DMS53 (cell line): ENCODE measurements around the gene CHST11.
"Not testable (repeated sequence)": the region's sequence is repeated elsewhere in the genome, so short reads cannot be mapped to it uniquely, and the experiment has no call there.

Experiments used
- DNase-seq: peaks from one replicate; lab custom pipeline; 2025; lab: John Stamatoyannopoulos, UW

Gene CHST11

DNA sequence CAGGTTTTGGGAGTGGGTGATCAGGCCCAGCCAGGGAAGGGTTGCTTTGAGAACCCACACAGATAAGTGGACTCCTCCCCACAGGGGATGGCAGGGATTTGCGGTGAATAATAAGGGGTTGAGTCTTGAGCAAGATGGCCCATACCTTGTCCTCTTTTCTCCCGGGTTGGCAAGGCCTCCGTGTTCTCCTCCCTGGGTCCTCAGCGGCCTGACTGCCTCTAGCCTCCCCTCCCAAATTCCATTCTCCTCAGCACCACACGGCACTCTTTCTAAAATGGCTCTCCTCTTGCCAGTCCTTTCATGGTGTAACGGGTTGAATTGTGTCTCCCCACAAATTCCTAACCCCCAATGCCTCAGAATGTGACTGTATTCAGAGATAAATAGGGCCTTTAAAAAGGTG lies 70.0 kb downstream of the CHST11 start:
- no peak for DNase-seq

DNA sequence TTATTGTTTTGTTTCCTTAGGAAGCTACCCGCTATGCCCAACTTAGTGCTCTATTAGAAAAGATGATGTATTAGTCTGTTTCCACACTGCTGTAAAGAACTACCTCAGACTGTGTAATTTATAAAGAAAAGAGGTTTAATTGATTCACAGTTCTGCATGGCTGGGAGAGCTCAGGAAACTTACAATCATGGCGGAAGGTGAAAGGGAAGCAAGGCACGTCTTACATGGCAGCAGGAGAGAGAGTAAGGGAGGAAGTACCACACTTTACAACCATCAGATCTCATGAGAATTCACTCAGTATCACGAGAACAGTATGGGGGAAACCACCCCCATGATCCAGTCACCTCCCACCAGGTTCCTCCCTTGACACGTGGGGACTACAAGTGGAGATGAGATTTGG lies 70.9 kb downstream of the CHST11 start:
- not testable (repeated sequence) for DNase-seq

DNA sequence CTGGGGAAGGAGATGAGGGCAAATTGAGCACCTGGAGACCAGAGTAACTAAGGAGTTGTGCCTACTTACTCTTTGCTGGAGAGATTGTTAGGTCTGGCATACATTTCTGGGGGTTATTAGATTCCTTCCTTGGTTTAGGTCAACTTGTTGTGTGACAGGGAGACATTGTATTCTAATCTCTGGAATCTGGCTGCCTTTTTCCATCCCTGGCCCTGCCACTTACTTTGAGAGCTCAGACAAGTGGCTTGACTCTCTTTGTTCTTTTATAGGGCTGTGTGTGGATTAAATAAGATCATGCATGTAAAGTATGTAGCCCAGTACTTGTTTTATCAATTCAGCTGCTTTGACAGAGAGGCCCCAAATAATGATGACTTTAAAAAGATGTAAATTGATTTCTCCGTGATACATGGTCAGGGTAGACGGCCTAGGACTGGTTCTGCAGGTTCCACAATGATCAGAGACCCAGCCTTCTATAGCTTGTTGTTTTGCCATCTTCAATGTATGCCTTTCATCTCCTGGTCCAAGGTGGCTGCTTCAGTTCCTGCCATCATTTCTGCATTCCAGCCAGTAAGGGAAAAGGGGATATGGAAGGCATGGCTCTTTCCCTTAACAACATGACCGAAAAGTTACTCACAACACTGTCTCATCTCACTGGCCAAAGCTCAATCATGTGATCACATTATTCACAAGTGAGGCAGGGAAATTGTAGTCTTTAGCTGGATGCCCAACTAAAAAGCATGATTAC lies 72.6 kb downstream of the CHST11 start:
- no peak for DNase-seq

DNA sequence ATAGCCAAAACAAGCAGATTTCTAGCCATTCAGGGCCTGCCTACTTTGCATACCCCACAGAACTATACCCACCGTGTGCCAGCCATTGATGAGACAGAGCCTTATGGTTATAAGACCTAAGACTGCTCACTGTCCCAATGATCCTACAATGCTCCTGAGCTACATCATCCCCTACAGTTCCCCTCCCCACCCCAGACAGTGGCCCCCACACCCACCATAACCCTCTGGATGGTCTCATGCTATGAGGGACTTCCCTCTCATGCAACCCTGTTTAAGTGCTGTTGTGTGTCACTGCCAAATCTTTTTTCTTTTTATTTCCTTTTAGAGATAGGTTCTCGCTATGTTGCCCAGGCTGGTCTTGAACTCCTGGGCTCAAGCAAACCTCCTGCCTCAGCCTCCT lies 75.9 kb downstream of the CHST11 start:
- DNase-seq: no peak

DNA sequence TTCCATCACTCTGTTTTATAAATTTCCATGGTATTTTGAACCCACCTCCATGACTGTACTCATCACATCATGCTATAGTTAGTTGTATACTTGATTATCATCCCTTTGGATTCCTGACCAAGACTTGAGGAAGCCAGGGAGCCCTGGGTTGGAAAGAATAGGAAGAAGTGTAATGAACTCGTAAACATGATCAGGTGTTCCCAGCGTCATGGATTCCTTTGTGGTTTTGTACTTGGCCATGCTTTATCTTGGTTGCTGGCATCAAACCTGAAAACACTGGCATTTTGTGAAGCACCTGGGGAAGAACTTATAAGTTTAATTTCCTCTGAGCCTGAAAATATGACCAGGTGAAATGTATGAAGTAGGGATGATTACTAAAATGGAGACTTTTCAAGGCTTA lies 76.4 kb downstream of the CHST11 start:
- no peak for DNase-seq

DNA sequence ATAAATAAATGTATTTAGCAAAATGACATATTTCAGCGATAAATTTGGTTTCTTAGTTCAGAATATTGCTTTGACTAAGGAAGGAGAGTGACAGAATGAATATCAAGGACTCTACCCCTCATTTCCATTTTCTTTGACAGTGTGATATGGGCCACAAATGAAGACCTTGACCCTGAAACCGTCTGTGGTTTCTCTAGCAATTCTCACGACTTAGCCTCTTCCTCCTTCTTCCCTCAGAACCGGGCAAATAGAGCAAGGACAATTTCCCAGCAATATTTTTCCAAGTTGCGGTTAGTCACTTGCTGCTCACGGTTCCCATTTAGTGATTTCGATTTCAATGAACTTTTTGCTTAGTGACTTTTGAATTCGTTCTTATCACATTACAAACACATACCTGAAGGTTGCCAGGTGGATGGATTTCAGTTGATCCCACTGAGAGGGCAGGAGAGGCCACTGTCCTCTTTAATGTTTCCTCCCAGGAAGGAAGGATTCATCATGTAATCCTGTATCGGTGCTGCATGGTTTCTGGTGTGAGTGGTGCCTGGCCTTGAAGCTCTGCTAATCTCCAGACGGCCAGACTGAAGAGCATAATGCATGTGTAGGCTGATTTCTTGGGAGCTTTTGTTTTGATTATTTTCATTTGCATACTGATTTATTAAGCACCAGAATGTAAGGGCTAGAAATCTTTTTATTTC lies 77.6 kb downstream of the CHST11 start:
- DNase-seq: no peak

DNA sequence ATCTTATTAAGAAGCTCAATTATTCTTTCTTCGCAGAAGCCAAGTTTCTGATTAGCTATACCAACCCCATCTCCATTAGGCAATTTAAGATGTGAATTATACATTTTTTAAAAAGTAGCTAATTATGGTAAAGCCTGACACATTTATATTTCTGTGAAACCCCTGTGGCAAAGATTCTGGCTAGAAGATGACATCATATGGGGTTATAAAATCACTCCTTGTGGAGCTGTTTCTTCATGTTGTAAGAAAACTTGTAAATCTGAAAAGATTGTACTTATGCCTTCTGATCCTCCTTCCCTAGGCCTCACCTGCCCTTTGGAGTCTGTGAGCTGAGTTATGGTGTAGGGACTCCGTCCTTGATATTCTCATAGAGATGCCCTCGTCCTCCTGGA lies 78.1 kb downstream of the CHST11 start:
- no peak for DNase-seq

DNA sequence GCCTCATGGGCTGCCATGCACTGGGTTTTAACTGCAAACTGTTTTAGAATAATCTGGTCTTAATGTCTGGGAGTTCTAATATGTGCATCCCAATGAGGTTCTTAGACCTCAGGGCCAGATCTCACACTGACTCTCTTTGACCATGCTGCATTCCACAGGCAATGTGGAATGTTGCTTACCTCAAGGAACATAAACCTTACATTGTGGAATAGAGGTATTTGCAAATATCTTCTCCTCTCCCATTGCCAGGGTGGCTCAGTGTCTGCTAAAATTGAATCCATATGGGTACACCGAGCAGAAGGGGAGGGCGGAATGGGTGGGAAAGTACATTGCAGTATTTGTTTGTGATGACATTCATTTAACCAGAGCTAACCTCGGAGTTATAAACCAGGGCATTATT lies 78.6 kb downstream of the CHST11 start:
- no peak for DNase-seq

DNA sequence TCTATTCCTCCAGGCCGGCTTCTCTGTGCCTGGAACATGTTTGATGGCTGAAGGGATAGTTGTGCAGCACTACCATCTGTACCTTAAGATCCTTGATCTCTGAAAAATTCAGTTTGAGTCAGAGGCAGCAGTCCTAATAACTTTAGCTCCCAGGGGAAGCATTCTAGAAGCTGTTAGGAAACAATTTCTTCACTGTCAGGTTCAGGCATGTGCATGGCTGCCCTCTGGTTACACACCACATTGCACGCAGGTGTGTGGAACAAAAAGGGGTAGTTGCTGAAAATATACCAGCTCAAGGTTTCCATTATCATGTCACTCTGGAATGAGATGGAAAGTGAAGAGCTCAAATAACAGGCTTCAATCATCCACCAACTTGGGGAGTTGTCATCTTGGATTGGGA lies 80.1 kb downstream of the CHST11 start:
- DNase-seq: no peak

DNA sequence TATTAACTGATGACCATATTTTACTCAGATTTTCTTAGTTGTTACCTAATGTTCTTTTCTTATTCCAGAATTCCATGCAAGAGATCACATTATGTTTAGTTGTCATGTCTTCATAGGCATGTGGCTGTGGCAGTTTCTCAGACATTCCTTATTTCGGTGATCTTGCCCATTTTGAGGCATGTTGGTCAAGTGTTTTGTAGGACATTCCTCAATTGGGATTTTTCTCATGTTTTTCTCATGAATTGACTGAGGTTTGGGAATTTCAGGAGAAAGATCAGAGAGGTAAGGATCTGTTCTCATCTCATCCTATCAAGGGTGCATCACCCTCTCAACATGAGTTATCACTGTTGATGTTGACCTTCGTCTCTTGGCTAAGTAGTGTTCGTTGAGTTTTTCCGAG lies 81.3 kb downstream of the CHST11 start:
- no peak for DNase-seq

DNA sequence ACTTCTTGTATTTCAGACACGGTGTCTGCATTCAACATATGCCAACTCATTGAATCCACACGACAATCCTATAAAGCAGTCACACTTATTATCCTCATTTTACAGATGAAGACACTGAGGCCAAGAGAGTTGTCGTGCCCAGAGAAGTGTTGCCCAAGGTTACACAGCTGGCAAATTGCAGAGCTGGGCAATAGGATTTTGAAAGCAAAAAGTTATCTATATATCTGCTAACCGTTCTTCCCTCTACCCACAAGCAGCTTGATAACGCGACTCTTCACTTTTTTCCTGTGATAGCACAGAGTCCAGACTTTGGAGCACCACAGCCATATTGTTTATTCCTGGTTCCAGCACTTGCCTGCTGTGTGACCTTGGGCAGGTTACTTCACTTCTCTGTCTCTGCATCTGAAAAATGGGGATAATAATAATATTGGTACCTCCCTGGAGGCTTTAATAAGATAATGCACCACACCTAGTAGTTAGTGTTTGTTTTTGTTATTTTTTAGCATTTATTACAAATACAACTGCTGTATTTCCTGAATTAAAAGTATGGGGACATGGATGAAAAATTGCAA lies 82.2 kb downstream of the CHST11 start:
- DNase-seq: no peak

DNA sequence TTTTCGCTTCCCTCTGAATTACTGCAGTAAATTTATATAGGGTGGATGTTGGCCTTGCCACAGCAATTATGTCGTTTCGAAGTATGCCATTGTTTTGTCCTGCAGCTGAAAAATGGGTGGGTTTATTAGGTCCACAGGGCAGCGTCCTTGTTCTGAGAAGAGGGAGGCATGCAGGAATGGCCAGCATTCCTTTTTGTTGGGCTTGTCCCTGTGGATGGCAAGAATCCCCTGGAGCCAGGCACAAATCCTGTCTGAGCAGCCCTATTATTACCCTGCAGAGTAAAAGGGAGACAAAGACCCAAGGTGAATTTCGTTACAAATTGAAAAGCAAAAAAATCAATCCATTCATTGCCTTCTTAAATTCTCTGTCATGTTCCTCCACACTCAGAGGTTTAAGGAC lies 88.1 kb downstream of the CHST11 start:
- no peak for DNase-seq

DNA sequence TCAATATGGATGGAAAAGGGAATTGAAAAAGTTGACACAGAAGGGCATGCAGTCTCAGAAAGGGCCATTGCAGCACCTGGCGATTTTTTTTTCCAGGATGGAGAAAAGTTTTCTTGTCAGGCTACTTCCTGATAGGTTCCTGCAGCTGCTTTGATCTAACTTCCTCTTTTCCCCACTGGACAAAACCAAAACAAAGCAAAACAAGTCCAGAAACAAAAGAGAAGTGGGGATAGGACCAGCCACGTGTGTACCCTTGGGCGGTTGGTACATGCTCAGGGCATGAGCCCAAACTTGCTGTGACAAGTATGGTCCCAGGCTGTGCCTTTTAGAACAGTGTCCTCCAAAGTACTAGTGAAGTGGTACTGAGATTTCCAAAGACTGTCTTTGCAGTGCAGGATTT lies 89.8 kb downstream of the CHST11 start:
- DNase-seq: no peak

DNA sequence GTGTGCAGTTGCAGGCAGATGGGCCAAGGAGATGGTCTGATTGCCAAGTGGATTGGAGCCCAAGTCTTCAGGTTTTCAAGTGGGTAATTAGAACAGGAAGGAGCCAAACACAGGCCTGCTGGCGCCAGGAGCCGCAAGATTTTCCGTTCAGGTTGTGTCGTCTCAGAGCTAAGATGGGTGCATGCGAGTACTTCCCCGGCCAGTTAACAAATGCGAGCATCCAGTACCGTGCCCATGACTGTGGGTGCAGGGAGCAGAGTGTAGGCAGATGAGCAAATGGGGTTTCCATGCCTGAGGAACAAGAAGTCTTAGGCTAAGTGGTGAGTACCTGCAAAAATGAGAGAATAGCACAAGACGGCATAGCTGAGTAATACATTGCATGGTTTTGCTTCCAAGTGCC lies 90.5 kb downstream of the CHST11 start:
- no peak for DNase-seq

DNA sequence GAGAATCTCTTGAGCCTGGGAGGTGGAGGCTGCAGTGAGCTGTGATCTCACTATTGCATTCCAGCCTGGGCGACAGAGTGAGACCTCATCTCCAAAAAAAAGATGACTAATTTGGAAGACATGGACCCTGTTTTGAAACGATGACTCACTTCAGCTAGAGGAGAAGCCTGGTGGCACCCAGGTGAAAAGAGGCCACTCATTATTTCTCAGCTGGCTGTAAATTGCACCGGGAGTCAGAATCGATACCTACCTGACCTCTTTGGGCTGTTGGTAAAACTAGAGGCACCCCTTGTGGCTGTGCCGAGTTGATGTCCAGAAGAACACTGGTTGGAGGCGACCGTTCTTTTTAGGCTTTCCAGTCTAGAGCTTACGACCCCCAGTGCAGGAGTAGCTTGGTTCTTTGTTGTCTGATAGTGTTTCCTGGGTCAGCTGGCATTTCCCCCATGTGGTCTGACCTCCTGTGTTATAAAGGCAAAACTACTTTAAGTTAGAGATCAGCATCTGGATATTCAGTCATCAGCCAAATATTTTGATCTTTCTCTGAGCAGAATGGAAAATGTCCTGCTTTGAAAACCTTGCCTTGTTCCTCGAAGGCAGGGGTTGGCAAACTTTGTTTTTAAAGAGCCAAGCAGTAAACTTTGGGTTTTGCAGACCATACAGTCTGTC lies 93.2 kb downstream of the CHST11 start:
- DNase-seq: no peak

DNA sequence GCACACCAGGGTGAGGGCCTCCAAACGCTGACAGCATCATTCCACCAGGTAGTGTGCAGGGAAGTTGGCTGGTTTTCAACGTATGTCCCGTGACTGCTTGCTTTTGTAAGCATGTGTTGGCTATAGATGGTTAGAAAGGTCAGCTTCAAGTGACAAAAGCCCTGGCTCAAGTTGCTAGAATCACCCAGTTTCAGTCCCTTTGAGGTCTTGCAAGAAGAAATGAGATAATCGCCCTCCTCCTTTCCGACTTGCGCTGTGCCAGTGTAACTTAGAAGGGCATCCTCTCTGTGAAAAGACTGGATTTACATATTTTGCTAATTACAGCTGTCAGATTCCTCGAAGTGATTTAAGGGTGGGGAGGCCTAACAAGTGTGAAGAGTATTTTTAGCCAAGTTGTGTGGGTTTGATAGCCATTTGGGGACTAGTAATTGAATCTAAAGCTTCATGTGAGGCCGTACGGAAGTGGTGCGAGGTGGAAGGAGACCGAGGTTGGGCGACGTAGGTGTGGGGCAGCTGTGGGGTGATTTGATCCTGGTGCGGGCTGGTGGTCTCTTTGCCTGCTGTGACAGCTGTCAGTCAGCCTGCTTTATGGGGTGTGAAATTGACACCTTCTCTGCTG lies 94.7 kb downstream of the CHST11 start:
- no peak for DNase-seq

DNA sequence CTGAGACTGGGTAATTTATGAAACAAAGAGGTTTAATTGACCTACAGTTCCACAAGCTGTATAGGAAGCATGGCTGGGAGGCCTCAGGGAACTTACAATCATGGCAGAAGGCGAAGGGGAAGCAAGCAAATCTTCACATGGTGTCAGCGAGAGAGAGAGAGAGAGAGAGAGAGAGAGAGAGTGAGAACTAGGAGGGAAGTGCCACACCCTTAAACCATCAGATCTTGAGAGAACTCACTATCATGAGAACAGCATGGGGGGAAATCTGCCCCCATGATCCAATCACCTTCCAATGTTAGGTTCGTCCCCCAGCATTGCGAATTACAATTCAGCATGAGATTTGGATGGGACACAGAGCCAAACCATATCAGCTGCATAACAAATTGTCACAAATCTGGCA lies 96.7 kb downstream of the CHST11 start:
- no peak for DNase-seq

DNA sequence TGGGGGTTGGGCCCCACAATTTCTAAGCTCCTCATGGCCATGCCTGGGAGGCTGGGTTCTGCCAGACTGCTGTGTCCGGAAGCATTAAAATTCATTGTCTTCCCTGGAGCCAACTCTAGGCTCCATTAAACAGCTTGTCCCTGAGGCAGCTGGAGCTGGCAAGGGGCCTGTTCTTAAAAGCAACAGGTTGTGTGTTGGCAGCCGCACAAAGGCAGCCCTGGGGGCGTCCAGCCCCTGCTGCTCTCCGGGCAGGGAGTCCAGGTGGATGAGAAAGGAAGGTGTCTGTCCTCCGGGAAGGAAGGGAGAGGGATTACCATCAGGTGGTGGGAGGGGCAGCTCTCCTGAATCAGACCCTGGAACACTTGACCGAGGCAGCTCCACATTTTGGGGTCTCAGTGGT lies 98.9 kb downstream of the CHST11 start:
- DNase-seq: no peak

DNA sequence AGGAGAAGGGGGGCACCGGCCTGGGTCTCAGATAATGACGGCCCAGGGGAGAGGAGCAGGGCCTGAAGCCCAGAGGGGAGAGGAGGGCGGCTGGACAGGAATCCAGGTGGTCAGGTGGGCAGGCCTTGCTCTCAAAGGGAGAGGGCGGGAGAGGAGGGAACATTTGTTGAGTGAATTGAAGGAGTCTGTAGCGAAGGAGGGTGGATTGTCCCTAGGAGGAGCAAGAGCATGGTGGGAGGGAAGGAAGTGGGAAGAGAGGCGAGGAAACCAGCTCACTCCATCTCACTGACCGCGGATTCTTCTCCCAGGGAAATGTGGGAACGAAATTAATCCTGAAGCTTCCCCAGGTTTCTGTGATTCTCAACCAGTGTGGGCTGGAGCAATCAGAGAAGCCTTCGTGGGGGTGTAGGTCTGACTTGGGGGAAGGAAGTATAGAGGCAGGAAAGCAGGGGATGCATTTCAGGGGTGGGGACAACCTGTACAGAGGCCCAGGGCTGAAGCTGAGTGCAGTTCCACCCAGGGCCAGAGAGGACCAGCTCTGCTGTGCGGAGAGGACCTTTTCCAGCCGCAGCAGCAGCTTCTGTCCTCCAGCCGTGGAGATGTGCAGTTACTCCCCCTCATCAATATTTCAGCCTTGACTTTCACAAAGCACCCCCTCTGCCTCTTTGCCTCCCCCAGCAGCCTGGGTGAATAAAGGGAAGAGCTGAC lies 100.9 kb downstream of the CHST11 start:
- DNase-seq: no peak

DNA sequence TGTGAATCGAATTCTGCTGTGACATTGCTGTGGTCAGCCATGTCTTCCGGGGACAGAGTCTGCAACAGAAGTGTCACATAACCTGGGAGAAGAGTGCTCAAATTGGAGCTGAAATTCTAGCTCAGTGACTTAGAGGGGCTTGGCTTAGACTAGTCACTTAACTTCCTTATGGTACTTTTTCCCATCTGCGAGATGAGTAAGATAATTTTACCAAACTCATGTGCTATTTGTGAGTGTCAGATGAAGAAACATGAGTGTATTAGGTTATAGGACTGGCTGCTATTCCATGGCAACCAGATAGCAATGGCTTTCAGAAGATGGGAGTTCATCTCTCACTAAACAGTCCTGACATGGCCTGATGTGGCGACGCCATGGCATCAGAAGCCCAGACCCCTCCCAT lies 104.1 kb downstream of the CHST11 start:
- DNase-seq: no peak

DNA sequence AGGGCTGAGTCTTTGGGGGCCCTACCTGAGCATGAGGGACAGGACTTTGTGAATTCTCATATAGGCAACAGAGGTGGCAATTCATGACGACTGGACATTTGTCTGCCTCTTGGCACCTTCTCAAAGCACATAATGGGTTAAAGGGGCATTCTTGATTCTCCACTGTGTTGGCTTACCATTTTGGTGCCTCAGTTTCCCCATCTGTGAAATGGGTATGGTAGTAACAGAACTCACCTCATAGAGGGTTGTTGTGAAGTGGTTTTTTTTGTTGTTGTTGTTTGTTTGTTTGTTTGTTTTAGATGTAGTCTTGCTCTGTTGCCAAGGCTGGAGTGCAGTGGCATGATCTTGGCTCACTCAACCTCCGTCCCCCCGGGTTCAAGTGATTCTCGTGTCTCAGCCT lies 106.0 kb downstream of the CHST11 start:
- no peak for DNase-seq

DNA sequence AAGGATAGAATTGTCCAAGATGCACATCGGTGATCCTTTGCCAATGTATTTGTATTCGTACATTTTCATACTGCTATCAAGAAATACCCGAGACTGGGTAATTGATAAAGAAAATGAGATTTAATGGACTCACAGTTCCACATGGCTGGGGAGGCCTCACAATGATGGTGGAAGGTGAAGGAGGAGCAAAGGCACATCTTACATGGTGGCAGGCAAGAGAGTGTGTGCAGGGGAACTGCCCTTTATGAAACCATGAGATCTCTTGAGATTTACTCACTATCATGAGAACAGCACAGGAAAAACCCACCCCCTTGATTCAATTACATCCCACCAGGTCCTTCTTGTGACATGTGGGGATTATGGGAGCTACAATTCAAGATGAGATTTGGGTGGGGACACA lies 107.9 kb downstream of the CHST11 start:
- not testable (repeated sequence) for DNase-seq
